Amniotic stem cell (primary cell): Measurements from ENCODE around the gene SRP54.
"Not testable (repeated sequence)": the region's sequence is repeated elsewhere in the genome, so short reads cannot be mapped to it uniquely, and the experiment has no call there.

Experiments used
- DNase-seq: peaks from one replicate; lab custom pipeline; 2025; lab: John Stamatoyannopoulos, UW

Gene SRP54

DNA sequence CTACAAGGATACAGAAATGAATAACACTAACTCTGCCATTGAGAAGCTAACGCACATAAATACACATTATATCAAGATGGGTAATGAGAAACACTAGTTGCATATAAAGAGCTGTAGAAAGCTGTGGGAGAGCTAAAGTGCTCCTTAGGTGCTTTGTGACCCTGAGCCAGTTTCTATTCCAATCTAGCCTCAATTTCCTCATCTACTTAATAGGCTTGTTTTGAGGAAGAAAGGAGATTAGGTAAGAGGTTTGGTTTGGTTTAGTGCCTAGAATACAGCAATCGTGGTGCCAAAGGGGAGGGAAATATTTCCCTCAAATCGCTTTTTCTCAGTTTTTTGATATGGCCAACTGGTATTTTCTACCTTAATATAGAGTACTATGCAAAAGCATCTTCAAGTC lies 994 bp downstream of the SRP54 start:
- no peak for DNase-seq

GRCh38 chr14:34985740-34986139 lies 2.9 kb downstream of the SRP54 start:
- DNase-seq: no peak

DNA sequence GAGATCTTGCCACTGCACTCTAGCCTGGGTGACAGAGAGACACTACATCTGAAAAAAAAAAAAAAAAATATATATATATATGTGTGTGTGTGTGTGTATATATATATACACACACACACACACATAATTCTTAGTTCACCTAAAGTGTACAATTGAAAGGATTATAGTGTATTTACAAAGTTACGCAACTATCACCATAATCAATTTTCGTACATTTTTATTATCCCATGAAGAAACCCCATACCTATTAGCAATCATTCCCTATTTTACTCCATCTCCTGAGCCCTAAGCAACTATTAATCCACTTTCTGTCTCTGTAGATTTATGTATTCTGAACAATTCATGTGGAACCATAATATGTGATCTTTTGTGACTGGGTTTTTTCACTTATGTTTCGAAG lies 4.4 kb downstream of the SRP54 start:
- DNase-seq: no peak

DNA sequence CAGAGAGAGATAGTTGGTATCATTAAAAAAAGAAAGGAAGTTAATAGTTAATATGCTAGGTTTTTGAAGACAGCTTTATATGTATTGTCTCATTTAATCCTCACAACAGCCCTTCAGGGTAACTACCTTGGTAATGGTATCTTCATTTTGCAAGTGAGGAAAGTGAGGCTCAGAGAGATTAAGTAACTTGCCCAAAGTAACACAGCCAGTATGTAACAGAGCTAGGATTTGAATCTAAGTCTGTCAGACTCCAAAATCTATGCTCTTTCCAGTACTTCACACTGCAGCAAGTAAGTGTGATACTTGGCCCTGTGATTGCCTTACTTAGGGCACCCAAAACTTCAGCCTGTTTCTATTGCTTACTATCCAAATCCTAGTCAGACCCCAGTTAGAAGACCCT lies 7.0 kb downstream of the SRP54 start:
- DNase-seq: no peak

DNA sequence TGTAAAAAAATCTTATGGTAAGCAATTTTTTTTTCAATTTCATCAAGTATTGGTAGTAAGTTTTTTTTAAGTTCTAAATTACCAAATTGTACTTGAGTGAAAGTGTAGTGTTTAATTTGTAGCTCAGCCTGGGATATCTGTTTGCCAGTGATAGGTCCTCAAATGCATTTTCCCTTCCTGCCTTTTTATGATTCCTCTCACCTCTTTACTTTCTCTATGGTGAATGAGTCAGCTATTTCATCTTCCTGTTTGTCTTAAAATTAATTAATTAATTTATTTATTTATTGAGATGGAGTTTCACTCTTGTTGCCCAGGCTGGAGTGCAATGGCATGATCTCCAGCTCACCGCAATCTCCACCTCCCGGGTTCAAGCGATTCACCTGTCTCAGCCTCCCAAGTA lies 10.6 kb downstream of the SRP54 start:
- DNase-seq: no peak

DNA sequence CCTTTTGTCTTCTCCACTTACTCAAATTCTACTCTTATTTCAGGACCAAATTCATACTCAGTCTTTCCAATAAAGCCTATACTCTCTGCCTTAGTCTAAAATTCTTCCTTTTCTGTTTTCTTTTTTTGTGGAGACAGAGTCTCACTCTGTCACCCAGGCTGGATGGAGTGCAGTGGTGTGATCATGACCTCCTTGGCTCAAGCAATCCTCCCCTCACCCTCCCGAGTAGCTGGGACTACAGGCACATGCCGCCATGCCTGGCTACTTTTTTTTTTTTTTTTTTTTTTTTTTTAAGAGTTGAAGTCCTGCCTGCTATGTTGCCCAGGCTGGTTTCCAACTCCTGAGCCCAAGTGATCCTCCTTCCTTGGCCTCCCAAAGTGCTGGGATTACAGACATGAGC lies 11.9 kb downstream of the SRP54 start:
- no peak for DNase-seq

DNA sequence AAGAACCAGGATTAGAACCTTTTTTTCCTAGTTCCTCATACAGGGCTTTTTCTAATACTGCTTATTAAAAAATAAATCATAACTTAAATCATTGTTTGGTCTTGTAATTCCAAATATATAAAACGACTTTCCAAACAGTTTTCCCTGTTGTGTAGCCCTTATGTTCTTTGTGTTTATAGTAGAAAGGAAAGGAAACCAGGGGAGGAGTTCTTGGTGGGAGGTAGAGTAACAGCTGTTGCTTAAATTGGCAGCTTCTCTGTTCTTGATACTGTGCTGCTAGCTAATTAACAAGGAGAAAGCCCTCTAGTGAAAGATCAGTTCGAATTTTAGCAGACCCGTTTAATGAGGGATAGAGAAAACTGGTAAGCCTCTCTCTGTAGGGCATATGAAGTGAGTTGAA lies 15.0 kb downstream of the SRP54 start:
- no peak for DNase-seq

GRCh38 chr14:34999500-34999899 lies 16.7 kb downstream of the SRP54 start:
- no peak for DNase-seq

- DNase-seq: no peak
These were observed 18.8 kb downstream of the SRP54 start for GRCh38 chr14:35001621-35002020.

- DNase-seq: no peak
These were observed 22.0 kb downstream of the SRP54 start for GRCh38 chr14:35004839-35005238.

DNA sequence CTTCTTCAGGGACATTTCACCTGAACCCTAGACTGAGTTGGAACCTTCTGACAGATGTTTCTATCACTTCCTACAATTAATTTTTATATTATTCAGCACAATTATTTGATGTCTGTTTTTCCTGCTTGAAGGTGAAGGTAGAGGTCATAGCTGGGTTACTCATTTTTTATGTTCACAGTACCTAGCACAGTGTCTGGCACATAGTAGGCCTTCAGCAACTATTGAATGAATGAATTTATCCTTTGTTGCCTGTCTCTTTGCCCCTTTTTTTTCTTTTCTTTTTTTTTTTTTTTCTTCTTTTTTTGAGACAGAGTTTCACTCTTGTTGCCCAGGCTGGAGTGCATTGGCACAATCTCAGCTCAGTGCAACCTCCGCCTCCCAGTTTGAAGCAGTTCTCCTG lies 33.8 kb downstream of the SRP54 start:
- DNase-seq: no peak

DNA sequence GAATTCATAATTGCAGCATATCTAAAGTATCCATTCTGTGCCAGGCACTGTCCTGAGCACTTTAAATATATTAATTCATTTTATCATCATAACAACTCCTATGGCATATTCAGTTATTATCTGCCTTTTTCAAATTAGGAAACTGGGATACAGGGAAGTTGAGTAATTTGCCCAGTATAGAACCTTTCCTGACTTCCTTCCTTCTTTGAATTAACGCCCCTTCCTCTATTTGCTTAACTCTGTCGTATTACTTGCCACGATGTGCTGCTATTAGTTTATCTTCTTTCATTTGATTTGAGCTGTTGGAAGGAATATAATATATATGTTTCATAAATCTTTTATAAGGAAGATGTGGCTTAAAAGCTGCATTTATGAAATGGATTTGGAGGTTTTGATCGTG lies 37.9 kb downstream of the SRP54 start:
- DNase-seq: no peak

GRCh38 chr14:35028435-35028834 lies 45.6 kb downstream of the SRP54 start:
- no peak for DNase-seq

- no peak for DNase-seq
These were observed 49.8 kb downstream of the SRP54 start for GRCh38 chr14:35032562-35032961.

DNA sequence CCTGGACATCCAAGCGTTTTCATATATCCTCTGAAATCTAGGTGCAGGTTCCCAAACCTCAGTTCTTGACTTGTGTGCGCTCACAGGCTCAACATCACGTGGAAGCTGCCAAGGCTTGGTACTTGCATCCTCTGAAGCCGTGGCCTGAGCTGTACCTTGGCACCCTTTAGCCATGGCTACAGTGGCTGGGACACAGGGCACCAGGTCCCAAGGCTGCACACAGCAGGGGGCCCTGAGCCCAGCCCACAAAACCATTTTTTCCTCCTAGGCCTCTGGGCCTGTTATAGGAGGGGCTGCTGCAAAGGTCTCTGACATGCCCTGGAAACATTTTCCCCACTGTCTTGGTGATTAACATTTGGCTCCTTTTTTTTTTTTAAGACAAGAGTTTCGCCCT lies 51.6 kb downstream of the SRP54 start:
- DNase-seq: no peak

DNA sequence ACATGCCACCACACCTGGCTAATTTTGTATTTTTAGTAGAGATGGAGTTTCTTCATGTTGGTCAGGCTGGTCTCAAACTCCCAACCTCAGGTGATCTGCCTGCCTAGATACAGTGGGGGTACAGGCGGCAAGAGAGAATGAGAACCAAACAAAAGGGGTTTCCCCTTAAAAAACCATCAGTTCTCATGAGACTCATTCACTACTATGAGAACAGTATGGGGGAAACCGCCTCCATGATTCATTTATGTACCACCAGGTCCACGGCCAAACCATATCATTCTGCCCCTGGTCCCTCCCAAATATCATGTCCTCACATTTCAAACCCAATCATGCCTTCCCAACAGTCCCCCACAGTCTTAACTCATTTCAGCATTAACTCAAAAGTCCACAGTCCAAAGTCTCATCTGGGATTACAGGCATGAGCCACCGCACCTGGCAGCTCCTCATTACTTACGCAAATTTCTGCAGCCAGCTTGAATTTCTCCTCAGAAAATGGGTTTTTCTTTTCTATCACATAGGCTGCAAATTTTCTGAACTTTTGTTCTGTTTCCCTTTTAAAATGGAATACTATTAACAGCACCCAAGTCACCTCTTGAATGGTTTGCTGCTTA lies 52.3 kb downstream of the SRP54 start:
- DNase-seq: not testable (repeated sequence)

GRCh38 chr14:35038312-35038711 lies 55.5 kb downstream of the SRP54 start:
- DNase-seq: not testable (repeated sequence)

GRCh38 chr14:35042632-35043031 lies 59.8 kb downstream of the SRP54 start:
- no peak for DNase-seq

GRCh38 chr14:35043046-35043445 lies 60.3 kb downstream of the SRP54 start:
- DNase-seq: no peak

GRCh38 chr14:35044939-35045797 lies 62.4 kb downstream of the SRP54 start:
- no peak for DNase-seq

- no peak for DNase-seq
These were observed 62.9 kb downstream of the SRP54 start for GRCh38 chr14:35045798-35046047.

- DNase-seq: peak; percentile 90
These were observed 63.4 kb downstream of the SRP54 start, which contains the start of gene FAM177A1 for GRCh38 chr14:35046048-35046750. FAM177A1 (plus strand) TSS chr14:35046272; CDS start chr14:35046464, 192 bp downstream.
